NCI-H146 (cell line): ENCODE data around the gene GLT1D1.

Experiments
- DNase-seq: peaks from one replicate; lab custom pipeline; 2025; lab: John Stamatoyannopoulos, UW

GLT1D1 gene

DNA sequence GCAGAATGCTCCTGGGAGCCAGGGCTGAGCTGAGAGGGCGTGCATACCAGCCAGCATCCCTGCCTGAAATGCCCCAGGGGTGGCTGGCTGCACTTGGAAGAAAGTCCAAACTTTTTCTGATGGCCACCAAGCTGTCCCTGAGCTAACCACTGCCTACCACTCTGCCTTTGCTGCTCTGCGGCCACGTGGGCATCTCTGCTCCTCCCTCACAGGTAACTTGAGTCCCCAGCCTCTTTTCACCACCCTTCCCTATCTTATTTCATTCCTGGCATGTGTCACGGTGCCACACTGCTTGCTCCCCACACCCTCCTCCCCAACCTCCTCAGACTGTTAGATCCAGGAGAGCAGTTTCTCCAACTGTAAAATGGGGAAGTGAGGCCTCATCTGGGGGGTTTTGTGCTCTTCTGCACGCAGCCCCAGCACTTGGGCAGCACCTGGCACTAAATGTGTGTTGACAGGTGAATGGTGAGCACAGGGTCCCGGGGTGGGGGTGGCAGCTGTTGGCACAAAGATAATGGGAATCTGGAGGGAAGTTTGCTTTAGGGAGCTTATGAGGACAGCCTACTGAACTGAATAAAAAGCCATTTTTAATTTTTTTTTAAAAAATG is 113.0 kb downstream of the GLT1D1 start:
- peak; percentile 64 for DNase-seq

DNA sequence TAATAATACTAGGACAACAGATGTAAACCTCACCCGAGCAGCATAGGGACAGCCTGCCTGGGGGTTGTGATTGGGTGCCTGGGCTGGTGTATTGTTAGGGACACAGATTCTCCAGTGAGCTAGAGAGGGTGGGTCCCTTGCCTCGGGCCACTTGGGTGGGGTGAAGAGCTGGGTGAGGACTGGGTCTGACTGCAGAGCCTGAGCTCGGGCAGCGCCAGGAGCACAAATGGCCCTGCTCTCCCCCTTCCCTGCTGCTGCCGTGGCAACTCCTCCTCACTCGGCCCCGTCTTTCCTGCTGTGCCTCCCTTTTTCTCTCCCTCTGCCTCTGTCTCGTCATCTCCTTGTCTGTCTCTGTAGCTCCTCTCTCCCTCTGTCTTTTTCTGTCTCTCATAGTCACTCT is 115.4 kb downstream of the GLT1D1 start:
- peak; percentile 44 for DNase-seq

DNA sequence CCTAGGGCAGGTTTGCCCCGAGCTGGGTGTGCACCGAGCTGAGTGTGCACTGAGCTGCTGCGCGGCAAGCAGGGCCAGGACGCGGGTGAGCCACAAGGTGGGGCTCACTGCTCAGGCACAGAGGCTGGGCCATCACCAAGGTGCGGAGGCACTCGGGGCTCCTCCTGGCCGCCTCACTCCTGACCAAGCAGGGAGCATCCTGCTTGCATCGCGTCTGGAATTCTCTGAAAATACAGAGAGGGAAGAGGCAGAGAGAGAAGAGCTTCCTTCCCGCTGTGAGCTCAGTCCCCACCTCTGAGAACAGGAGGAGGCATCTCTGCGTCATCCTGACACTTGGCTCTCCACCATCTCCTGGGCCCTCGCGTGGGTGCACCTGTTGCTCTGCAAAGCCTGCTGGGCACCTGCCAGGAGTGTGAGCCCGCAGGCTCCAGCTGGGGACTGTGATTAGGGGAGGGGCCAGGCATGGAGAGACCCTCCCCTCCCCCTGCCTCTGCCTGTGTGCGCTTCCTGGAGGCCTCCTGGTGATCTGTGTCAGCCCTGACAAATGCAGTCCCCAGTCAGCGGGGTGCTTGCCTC is 116.3 kb downstream of the GLT1D1 start:
- peak; percentile 98 for DNase-seq

DNA sequence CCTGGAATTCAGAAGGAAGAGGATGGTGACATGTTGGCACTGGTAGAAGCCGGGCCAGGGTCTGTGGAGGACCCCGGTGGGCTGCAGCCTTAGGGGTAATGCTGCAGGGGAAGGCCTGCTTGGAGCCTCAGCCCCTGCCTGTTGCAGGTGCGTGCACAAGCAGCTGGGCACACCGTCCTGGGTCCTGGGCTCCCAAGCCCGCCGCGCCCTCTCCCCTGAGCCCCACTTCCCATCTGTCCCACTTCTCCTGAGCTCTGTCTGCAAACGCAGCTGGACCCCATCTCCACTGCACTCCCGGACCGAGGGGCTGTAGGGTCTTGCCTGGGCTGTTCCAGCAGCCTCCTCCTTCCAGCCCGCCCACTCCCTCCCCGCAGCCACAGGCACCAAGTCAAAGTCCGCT is 116.8 kb downstream of the GLT1D1 start:
- DNase-seq, result no peak

DNA sequence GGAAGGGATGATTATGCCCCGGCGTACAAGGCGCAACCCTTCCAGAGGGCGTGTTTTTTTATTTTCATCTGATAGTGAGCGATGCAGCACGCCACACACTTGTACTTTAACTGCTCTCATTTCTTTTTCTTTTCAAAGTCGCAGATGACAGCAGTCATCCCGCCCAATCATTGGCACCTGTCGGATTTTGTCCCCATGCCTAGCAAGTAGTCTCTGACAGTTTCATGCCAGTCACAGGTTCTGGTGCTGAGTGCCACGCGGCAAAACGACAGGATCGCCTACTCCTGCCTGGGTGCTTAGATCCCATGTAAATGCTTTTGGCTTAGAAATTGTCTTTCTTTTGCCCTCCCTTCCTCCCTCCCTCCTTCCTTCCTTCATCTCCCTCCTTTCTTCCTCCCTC is 117.7 kb downstream of the GLT1D1 start:
- DNase-seq, result no peak

DNA sequence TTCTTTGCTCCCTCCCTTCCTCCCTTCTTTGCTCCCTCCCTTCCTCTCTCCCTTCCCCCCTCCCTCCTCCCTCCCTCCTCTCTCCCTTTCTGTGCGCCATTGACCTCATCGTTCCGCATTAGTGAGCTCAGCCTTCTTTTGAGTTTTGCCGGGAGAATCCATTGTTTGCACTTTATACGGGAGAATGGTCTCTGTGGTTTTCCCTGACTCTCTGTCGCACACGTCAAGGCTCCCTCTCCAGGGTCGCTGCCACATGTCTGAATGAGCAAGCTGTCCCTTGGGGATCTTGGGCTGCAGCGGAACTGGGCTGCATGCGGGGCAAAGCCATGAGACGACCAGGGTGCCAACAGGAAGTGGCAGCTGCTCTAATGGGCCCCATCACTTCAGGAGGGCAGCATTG is 118.5 kb downstream of the GLT1D1 start:
- DNase-seq, result peak; percentile 64

DNA sequence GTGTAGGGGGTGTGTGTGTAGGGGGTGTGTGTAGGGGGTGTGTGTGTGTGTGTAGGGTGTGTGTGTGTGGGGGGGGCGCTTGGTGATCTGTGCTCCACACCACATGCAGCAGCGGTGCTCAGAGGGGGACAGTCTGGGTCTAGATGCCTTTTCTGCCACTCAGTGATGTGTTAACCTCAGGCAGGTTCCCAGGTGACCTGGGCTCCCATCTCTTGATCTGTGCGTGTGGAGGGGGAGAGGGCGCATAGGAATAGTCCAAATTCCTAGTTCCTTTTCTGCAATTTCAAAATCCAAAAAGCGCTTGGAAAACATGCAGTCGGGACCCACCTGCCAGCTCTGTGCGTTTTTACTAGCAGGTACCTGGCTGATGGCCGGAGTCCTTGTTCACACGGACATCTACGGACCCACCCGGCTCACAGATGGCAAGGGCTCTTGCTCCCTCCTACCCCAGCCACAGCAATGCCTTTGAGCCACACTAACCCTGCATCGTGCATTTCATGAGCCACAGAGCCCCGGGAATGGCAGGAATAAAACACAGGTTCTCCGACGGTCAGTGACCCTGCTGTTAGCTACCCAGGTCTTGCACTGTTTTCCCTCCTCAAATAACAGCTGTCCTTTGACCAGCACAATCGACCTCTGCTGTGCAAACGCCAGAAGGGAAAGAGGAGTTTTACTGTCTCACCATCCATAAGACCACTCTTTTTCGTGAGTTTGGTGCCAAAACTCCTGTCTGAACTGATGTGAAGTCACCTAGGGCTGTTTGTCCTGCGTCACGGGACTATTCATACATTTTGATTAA is 120.8 kb downstream of the GLT1D1 start:
- DNase-seq, result peak; percentile 60

DNA sequence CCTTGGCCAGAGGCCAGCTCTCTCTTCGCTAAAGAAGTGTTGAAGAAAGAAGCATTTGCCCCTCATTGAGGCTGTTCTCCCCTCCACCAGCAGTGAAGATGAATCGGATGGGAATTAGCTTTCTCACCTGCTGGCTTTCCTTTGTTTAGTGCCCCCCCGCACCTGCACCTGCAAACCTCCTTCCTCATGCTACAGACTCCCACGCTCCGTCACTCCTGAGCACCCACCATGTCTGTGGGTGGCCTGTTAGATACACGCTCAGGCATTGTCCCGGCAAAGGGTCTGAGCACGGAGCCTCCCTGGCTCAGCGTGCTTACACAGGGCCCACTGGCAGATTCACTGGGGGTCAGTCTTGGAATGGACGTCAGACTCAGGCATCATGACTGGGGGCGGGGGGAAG is 121.6 kb downstream of the GLT1D1 start:
- DNase-seq, result peak; percentile 48

DNA sequence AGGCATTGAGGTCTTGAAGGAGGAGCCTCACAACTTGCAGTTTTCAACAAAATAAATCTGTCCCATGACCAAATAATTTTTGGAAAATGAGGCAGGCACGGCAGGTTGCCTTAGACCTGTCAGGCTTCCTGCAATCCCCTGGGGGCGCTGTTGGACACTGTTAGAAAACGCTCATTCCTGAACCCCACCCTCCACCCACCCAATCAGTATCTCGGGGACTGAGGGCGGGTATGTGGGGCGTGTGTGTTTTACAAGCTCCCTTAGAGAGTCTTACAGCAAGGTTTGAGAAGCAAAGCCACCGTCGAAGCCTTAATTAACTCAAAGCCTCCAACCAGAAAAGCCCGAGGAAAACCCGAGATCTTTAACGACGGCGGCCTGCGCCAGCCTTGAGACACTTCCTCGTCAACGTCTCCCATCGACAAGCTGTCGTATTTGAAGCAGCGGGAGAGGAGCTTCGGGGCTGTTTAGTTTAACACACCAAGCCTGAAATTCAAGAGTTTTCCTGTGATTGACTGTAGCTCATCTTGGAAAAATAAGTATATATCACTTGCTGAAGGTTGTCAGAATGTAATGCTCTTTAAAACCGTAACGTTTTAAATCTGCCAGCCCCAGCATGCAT is 123.0 kb downstream of the GLT1D1 start:
- DNase-seq, result no peak

DNA sequence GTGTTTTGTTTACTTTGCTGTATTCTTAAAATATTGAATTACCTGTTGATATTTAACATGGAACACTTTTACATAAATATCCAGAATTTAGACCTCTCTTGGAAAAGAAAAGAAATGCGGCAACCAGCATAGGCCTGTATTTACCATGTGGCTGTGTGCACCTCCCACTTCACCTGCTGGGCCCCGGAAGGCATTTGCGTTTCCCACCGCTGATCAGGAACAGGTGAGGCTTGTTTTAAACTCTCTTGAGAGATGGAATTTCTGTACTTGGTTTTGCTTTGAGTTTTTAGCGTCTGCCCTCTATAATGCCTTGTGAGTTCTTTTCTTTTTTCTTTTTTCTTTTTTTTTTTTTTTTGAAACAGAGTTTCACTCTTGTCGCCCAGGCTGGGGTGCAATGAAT is 124.2 kb downstream of the GLT1D1 start:
- DNase-seq, result peak; percentile 9

DNA sequence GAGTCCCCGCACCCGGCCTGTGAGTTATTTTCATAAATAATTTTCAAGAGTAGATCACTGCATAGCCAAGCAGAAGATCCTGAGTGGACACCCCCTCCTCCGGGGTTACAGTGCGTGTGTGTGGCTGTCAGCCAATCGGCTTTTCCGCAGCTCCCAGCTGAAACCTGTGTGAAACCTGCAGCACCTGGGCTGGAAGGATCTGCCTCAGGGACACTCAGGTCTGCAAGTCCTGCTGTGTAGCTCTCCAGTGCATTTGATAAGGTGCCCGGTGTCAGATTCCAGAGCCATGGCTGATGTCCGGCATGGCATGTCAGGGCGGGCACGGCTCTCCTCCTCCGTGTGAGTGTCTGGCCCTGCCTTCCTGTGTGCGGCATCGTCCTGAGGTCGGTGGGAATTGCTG is 124.8 kb downstream of the GLT1D1 start:
- no peak for DNase-seq

DNA sequence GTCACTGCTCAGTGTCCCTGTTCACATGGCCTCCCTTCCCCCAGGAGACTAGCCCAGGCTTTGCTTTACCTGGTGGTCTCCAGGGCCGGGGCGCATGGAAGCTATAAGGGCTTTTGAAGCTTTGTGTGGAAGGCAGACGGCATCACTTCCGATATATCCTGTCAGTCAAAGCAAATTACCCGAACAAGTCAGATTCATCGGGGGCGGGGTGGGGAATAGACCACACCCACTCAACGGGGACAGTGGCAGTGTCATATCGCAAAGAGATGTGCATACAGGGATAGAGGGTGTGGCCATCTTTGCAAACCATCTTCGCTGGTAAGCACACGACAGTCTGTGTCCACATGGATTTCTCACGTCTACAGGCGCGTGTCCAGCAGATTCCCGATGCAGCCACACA is 127.3 kb downstream of the GLT1D1 start:
- no peak for DNase-seq

DNA sequence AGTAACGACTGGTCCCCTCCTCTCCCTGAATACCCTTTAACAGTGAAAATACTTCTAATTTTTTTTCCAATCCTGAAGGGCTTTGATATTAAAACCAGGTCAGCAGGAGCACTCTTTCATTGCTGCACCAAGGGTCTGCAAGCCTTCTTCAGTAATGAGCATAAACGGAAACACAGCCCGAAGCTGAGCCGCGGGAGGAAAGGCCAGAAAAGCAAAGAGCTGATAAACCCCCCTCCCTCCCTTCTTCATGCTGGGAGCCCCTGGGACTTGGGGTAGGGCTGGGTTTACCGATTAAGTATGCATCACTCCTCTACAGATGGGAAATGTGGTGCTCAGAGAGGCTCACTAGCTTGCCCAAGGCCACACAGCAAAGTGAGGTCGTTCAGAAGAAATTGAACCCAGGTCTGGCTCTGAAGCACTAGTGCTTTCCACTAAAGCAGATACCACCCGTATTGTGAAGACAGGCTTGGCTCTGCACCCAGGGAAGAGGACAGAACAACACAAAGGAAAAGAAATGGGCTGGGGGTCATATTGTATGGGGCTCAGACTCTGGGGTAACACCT is 128.8 kb downstream of the GLT1D1 start:
- no peak for DNase-seq

DNA sequence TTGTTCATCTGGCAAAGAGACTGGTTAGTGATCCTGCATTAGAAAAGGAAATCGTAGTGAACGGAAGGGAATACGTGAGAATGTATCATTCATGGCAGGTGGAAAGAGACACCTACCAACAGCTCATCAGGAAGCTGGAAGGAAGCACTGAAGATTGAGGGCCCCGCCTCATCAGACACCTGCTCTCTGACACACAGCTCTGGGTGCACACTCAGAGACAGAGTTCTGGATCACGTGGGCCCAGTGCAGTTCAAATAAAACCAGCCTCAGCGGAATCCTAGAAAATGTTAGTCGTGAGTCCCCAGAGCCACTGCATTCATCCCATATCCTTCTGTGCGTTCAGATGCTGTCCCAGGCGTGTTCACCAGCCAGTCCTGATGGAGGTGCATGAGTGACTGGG is 129.7 kb downstream of the GLT1D1 start:
- DNase-seq, result no peak

DNA sequence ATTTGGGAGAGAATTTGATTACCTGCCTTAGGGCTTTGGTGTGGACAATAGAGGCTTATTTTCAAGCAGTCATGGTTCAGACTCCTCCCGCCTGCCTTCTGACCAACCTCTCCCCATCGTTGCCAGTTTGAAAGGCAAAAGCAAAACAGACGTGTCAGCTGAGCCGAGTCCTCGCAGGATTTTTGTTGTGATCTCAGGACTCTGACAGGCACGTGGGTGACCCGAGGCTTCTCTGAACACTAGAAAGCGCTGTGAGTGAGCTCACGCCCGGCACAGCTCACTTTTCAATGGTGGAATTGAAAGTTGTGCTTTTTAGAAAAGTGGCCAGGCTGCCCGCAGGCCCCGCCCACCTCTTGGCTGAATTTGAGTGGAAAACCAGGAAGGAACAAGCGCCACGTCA is 130.1 kb downstream of the GLT1D1 start:
- DNase-seq, result no peak

DNA sequence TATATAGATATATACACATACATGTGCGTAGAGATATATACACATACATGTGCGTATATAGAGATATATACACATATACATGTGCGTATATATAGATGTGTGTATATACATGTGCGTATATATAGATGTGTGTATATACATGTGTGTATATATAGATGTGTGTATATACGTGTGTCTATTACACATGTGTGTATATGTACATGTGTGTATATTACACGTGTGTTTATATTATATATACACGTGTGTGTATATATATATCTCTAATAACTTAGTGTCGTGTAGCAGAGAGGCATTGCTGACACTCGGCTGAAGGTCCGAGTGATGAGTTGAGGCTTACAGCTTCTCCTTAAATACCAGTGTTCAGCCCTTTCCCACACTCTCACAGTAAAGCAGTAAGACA is 133.7 kb downstream of the GLT1D1 start:
- no peak for DNase-seq

DNA sequence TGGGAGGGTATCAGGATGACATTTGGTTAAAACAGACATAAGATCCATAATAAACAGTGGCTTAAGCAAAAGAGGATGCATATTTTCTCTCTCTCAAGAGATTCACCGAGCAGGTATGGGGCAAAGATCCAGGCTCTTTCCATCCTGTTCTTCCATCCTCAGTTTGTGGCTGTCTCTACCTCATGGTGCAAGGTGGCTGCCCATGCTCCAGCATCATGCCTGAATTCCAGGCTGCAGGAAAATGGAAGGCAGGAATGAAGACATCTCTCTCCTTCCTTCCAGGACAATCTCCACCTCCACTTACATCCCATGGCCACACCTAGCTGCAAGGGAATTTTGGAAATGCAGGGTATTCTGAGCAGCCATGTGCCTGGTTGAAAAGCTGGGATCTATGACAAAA is 136.0 kb downstream of the GLT1D1 start:
- no peak for DNase-seq

DNA sequence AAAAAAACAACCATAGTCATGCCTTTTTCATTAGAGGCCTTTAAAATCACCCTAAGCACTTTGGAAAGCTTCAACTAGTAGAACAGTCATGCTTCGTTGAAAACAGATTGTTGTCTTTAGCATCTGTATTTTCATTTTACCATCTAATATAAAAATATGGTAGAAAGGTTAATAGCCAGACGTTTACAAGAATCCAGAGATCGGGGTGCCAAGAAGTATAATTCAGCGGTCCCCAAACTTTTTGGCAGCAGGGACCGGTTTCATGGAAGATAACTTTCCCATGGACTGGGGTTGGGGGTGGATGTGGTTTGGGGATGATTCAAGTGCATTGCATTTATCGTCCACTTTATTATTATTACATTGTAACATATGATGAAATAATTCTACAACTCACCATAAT is 138.4 kb downstream of the GLT1D1 start:
- no peak for DNase-seq

DNA sequence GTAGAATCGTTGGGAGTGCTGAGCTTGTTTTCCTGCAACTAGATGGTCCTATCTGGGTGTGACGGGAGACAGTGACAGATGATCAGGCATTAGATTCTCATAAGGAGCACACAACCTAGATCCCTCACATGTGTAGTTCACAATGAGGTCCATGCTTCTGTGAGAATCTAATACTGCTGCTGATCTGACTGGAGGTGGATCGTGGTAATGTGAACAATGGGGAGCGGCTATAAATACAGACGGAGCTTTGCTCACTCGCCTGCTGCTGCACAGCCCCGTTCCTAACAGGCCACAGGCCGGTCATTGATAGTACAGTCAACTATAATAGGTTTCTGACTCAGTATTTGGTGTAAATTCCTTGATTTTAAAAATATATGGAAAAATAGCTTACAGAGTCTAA is 138.8 kb downstream of the GLT1D1 start:
- no peak for DNase-seq

DNA sequence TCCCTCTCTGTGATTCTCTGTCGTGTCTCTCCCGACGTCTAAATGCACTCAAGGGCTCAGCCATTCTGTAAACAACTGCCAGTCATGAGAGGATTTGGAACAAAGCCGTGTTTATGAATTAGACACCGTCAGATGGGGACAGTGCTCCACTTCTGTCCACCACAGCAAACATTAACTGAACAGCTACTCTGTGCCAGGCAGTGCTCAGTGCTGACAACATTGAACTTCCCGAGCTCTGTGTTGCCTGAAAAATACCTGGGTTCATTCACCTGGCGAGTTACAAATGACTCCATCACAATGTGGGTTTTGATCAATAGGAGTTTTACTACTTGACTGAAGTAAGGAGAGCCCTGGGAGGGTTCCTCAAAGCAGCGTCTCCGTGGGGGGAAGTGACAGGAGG is 139.3 kb downstream of the GLT1D1 start:
- no peak for DNase-seq

DNA sequence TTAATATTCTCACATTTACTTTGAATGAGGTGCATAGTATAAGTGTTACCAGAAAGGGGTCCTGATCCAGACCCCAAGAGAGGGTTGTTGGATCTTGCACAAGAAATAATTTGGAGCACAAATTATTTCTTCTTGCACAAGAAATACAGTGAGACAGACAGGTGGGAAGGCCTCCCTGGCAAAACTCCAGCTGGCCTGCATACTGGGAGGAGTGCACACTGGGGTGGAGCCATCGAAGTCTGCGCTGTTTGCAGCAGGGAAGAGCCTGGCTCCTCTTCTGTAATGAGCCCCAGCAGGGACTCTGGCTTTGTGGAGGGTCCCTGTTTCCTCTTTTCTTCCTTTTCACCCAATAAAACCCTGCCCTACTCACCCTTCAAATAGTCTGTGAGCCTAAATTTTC is 141.6 kb downstream of the GLT1D1 start:
- DNase-seq, result peak; percentile 60

DNA sequence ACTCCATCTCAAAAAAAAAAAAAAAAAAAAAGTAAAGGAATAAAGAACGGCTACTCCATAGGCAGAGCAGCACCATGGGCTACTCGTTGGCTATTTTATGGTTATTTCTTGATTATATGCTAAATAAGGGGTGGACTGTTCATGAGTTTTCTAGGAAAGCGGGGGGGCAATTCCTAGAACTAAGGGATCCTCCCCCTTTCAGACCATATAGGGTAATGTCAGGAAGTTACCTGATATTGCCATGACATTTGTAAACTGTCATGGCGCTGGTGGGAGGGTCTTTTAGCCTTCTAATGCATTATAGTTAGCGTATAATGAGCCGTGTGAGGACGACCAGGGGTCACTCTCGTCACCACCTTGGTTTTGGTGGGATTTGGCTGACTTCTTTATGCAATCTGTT is 142.3 kb downstream of the GLT1D1 start:
- DNase-seq, result no peak

DNA sequence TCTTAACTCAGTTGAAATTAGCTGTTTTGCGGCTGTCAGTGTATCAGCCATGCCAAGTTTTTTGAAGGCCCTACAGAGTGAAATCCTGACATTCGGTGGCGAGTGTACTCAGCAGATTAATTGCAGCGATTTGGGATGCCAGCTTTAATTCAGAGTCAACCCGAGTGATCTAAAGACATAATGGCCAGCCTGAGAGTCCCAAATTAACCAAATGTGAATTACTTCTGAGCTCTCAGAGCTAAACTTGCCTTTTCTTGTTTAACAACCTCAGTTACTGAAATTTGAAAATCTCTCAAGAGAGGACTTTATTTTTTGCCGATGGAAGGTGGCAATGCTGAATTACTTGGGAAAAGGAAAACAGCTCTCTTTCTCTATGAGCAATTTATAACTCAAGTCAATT is 148.5 kb downstream of the GLT1D1 start:
- no peak for DNase-seq
